Activated CD4-positive, alpha-beta T cell treated with anti-CD3 and anti-CD28 coated beads, Interleukin-10, Interleukin-2, amounts not matched to agents 100 ng/mL and 50 ng/mL, durations not matched to agents 16 hours and 8 hours (primary cell): ENCODE data around the gene KIF5A.

Experiments used
- DNase-seq: peaks from one replicate; pipeline ENCODE4 v3.0.0-alpha.2; 2020

KIF5A gene

DNA sequence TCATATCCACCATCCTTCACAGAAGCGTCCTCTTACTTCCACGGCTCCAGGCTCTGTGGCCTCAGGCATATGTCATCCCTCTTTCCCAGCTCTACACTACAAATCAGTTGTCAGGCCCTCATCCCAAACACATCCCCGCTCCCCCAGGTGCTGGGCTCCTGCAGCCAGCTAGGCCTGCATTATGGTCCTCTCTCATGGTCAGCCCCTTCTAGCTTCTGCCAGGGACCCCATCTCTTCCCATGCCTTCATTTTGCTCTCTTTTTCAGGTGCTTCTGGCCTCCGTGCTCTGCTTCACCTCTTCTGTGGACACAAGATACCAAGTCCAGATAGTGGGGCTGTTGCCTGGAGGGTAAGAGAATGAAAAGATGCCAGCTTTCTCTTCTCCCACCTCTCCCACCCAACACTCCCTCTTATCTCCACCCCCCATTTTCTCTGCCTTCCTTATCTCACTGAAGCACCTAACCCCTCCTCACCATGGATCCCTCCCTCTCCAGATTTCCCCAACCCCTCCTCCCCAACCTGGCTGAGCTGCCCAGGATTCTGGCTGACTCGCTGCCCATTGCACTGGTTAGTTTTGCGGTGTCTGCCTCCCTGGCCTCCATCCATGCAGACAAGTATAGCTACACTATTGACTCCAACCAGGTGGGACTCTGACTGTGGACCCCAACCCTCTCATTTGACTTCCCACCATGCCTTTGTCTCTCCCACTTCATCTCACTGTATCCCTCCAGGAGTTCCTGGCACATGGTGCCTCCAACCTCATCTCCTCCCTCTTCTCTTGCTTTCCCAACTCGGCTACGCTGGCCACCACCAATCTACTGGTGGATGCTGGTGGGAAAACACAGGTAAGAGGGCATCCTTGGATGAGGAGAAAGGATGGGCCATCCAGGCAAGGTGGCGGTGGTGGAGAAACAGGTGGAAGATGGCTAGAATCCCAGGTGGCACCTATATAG, 72.7 kb downstream of the KIF5A start:
- no peak for DNase-seq

DNA sequence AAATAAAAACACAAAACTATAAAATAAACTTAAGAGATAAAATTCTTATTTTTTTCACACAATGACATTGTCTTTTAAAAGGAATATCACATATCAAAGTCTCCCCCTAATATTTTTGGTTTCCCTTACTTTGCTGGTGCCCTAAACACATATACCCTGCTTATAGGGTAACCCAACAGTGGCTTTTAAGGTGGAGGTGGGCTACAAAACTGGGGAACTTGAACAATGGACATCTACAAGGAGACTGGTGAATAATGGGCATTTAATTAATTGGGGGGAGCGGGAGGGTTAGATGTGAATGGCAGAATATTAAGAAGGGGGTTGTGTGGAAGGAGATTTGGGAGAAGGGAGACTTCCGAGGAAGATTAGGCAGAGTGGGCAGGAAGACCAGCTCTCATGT, 73.5 kb downstream of the KIF5A start:
- no peak for DNase-seq

DNA sequence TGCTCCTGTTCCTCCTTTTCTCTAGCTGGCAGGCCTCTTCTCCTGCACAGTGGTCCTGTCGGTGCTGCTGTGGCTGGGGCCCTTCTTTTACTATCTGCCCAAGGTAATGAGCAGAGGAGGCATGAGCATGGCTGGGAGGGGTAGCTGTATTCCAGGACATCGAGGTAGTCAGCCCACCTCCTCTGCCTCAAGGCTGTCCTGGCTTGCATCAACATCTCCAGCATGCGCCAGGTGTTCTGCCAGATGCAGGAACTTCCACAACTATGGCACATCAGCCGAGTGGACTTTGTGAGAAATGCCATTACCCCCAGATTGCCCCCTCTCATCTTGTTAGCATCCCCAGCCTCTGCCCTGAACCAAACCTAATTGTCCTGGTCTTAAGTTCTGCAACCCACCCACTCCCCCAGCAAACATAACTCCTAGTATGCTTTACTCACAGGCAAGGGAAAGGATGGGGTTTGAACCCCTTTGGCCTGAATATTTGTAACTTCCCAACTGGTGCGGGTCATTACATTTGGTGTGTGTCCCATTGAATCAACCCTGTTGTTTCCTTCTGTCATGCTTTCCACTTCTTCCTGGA, 74.1 kb downstream of the KIF5A start:
- DNase-seq, result no peak

DNA sequence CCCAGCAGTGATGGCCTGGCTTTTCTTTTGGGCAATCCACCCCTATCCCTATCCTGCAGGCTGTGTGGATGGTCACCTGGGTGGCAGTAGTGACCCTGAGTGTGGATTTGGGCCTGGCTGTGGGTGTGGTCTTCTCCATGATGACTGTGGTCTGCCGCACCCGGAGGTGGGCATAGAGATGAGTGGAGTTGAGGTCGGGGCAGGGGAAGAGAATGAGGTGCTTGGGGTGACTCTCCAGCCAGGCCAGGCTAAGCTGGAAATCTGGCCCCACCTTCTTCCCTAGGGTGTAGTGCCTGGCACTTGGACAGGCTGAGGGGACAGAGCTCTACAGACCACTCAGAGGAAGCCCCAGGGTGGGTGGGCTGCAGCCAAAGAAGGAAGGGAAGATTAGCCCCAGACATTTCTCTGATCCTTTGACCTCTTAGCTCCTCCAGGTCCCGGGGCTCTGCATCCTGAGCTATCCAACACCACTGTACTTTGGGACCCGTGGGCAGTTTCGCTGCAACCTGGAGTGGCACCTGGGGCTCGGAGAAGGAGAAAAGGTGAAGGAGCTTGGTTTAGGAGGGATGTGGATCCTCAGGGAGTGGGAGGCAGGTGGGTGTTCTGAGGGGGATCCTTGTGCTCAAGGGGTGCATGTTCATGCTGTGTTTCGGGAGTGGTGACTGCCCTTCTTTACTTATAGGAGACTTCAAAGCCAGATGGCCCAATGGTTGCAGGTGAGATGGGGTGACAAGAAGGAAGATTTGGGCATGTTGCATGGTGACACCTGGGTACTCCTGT, 74.8 kb downstream of the KIF5A start:
- DNase-seq, result no peak

DNA sequence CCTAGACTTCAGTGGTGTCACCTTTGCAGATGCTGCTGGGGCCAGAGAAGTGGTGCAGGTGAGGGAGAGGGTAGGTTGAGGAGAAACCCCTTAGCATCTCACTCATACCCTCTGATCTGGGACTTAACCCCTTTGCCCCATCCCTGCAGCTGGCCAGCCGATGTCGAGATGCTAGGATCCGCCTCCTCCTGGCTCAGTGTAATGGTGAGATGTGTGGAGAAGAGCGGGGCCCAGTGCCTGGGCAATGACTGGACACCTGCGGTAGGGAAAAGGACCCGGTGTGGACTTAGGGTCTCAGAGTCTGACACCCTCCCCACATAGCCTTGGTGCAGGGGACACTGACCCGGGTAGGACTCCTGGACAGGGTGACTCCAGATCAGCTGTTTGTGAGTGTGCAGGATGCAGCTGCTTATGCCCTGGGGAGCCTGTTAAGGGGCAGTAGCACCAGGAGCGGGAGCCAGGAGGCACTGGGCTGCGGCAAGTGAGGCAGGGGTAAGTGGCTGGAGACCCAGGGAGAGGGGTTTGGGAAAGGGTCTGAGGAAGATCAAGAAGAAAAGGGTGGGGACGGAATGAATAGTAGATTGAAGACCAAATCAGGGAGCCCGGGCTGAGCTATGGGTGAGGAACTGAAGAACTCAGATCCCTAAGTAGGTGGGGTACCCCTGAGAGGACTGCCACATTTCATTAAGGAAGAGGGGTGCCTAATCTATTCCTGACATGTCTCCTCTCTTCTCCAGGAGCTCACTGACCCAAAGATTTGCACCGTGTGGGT, 75.6 kb downstream of the KIF5A start:
- DNase-seq, result no peak

DNA sequence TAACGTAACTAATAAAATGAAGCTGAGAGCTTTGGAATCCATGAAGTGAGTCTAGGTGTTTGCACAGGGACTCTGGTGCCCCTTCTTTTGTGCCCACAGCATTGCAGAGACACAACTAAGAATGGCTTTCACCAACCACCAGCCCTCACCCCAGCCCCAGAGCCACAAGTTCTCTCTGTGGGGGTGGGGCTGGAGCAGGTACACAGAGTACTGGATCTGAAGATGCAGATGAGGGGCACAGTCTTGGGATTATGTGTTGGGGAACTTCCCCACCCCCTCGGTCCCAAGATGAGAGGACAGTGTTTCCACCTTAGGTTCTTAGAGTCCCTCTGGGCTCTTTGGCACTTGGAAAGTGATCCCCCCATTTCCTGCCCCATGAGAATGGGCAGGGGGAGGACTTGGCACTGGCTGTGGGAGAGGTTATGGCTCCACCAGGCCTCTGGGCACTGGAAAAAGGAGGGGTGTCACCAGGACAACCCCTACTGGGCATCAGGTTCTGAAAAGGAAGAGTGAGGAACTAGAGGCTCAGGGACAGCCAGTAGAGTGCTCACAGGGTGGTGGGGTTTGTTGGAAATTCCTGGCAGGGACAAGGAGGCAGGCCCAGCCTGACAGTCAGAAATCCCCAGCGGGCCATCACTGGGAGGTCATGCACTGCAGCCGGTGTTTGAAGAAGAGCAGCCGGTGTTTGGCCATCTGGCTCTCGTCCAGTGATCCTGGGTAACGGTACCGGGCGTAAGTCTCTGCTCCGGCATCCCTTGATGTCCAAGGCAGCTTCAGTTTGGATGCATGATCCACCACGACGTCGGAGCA, 76.5 kb downstream of the KIF5A start:
- DNase-seq, result no peak

DNA sequence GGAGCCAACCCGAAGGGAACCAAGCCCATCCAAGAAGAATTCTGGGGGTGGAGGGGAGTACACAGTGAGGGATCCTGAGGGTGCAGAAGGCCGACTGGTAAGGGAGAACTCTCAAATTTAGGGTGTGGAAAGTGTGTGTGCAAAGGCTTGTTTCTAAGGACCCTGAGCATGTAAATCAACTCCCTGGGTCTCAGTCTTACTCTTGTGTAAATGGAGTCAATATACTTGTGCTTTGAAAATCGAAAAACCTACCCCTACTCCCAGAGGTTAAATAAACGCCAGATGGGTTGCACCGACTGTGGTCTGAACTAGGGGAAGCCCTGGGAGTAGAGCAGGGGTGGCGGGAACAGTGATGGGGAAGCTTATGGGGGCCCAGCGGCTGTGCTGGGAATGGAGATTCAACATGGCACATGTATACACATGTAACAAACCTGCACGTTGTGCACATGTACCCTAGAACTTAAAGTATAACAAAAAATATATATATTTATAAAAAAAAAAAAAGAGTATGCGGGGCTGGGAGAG, 77.1 kb downstream of the KIF5A start:
- no peak for DNase-seq

DNA sequence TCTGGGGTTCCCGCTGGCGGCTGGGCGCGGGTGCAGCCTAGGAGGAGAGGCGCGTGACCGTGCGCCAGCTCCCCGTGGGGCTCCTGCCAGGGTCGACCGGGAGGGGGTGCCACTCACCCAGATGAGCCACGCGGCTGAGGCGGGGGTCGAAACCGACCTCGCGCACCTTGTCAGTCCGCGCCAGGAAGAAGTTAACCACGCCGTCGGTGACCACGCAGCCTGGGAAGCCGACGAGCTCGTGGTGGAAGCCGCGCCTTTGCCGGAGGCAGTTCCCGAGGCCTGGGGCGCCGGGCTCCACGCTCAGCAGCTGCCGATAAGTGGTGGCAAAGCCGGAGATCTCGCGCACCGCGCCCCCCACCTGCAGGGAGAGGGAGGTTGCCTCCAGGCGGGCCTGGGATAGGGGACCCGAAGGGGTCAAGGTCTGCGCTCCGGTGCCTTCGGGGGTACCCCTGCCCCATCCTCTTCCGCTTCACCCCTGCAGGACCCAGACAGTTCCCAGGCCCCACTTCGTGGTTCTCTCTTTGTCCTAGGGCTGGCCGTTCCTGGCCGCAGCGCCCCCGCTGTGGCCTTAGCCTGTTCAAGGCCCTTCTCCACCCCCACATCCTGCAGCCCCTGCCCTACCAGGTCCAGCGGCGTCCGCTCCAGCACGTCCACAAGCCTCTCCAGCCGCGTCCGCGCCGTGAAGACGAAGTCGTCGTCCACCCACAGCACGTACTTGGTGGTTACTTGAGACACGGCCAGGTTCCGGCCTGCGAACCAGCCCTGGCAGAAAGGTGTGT, 77.8 kb downstream of the KIF5A start:
- DNase-seq, result peak; percentile 31

DNA sequence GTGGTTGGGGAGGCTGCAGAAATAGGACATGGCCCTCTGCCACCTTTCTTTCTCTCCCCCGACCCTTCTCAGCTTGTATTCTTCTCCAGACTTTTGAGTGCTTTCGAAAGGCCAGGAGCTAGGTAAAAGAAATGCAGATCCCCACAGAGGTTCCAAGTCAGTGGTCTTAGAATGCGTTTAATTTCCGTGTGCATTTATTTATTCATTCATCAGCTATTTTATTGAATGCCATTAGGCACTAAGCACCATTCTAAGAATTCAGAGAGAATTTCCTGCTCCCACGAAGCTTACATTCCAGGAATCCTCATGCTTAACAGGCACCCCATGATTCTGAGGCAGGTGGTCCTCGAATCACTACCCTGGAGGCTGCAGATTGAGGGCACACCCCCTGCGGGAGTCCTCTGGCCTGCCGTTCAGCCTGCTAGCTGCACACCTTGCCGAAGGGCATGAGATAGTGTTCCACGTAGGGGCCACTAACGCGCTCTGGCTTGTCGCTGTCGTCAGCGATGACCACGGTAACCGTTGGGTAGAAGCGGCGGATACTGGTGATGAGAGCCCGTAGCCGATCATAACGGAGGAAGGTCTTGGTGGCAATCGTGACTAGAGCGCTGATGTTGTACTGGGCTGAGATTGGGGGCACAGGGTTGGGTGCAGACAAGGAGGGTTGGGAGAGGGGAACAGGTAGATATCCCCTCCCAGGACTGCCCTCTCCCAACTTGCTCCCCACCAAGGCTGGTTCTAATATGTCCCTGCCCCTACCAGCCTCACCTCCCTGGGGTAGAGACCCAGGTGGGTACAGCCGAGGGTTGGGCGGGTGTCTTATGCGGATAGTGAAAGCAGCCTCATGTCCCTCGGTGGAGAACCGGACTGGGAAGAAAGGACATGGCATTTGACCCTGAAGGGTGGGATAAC, 78.7 kb downstream of the KIF5A start:
- no peak for DNase-seq

DNA sequence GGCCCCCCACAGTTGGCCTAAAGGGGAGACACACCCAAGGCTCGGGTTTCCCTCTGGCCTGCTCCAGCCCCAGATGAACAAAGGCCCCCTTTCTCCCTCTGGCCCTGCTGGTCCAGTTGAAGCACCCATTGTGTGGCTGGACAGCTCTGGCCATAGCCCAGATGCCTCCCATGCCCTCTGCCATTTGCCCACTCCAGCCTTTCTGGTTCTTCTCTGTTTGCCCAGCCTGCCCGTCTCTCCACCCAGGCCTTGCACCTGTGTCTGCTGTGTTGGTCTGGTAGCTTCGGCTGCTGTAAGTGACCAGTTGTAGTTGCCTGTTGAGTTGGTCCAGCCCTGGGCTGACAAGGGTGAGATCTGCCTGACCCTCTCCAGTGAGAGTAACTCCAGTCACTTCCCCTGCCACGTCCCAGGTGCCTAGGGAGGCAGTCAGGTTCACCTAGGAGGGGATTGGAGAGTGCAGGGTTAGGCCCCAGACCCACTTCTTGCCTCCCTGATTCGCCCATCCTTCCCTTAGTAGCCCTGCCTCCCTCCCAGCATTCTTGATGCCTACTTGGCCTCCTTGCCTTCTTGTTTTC, 80.1 kb downstream of the KIF5A start:
- no peak for DNase-seq

DNA sequence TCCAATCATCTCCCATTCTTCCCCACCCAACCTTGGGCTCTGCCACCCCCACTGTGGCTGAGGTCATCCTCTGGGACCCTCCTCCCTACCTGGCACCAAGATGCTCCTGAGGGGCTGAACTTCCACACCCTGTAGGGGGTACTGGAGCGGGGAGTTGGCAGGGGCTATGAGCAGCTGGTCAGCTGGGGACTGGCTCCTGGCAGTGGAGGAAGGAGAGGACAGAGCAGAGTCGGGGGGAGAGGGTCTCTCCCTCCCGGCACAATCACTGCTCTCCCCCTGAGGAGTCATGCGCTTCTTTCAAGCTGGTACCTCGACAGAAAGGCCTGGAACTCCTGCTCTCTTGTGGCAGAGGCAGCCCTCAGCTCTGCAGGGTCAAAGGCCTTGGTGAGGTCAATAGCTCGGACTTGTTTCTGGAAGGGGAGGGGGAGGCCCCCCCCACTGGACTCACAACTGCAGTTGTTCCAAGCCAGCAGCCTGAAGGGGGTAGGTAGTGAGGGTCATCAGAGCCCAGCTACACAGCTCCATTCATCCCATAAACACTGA, 81.1 kb downstream of the KIF5A start:
- no peak for DNase-seq

DNA sequence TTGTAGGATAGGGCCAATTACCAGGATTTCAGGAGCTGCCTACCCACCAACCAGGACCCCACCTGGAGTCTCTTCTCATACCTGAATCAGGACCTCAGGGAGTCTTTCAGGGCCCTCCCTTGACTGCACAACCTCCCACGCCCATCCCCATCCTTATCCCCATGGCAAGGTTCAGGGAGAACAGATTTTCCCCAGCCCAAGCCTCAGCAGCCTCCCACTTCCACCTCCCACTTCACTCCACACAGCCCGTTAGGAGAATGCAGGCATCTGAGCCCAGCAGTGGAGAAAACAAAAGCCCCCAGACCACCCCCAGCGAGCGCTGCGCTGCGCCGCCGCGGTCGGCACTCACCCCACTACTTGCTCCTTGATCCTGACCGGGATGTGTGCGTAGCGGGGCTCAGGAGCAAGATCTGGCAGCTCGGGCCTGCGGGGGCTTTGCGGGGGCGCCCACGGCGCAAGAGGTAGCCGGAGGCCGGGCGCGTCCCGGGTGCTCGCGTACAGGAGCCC, 81.8 kb downstream of the KIF5A start:
- no peak for DNase-seq

DNA sequence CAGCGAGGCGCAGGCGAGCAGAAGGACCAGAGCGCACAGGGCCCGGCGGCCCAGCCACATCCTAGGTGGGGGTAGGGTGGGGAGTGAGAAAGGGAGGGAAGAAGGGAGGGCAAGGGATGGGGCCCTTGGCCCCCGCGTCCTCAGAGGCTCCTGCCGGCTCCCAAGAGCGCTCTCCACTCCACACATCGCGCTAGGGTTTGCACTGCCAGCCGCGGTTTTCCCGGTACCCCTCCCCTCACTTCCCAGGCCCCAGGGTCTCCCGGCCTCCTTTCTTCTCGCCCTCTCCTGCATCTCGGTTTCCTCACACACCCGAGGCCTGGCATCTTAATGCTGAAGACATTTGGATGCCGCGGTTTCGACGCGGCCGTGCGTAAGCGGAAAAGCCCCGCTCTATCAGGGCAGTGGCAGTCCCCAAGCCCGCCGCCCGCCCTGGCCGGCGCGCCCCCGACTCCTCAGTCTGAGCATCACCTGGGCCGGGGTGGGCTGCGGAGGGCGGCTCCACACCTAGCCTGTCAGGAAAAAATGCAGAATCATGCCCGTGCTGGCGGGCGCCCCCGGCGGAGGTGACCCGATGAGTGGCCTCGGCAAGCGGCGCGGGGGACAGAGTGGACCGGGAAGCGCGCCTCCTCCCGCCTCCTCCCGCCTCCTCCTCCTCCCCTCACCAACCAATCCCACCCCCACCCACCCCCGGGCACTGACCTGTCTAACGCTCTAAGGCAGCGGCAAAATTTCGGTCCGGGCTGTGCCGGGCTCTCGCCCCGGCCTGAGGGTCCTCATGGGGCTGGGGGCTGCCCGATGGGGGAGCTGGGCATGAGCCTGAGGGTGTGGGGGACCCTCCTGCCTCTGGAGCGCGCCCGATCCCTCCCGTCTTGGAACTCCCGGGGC, 82.5 kb downstream of the KIF5A start:
- peak; percentile 34 for DNase-seq

DNA sequence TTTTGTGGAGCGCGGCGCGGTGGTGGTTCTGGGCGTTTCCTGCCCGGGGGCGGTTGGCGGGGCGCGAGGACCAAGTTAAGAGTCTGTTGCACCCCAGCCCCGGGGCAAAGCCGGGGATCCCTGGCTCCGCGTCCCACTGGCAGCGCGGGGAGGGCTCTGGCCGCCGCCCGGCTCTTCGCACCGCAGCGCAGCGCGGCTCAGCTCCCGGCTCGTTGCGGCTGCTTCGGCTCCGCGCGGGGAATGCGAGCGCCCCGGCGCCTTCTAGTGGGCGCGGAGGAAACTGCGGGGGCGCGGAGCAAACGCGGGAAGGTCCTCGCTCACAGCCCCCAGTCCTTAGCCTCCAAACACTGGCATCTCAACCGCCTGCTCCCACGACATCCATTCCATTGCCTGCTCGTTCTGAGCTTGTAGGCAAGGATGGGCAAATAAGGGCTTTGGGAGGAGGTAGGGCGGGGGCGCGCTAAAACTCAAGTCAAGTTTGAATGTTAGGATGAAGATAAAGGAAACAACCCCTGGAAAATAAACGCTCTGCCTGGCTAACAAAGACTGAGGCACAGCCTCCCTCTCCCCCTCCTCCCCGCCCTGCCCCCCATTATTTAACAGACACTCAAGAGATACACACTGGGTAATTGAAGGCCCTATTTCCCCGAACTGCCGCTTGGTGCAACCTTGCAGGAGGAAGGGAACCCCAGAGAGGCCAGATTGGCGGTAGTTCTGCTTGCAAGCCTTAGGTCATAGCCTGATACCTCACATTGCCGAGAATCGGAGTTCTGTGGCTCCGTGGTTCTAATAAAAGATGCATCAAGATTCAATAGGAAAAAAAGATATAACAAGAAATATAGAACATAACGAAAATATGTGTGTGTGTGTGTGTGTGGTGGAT, 83.4 kb downstream of the KIF5A start, which contains the start of gene B4GALNT1:
Gene B4GALNT1, minus strand, starts transcription at position 244 of the 883 bp plus-strand sequence. CDS start 1,069 bp downstream, outside the sequence.
- peak; percentile 75 for DNase-seq
